CD4-positive, alpha-beta T cell (primary cell): ENCODE data around the gene C2orf49. TPM values are rescaled to one million over a fixed set of nuclear protein-coding genes. Genes with fewer than 3 reads are reported as not detected.

Experiments used
- ATAC-seq: fragments of 200-7000 bp; cut with Tn5 transposase; one replicate; pipeline ENCODE4 v1.10.0; 2022; ENCODE audit warnings: mild to moderate bottlenecking; ENCODE audit not compliant: poor library complexity
- CTCF ChIA-PET: fragments of 350-600 bp; sonication (Branson Sonifier 250); formaldehyde crosslinking; loops from one replicate; lab custom pipeline; 2021; ENCODE audit warnings: antibody characterized with exemption, inconsistent platforms; lab: Charles Lee
- POLR2A ChIA-PET: fragments of 350-600 bp; sonication (Branson Sonifier 250); formaldehyde crosslinking; loops from one replicate; lab custom pipeline; 2021; ENCODE audit warnings: antibody characterized with exemption, inconsistent platforms; lab: Charles Lee
- DNase-seq, 14 experiments: peaks; one replicate each; pipeline ENCODE4 v3.0.0-alpha.2; 2013 to 2020; ENCODE audit warnings: mixed read lengths in 2 of 14
- H3K27ac ChIP-seq, 2 donors: one replicate each; pipeline versions ENCODE4 v1.5.1 to v1.7.0; 2013; ENCODE audit warnings: low read length in 2 of 2, low read depth in 1 of 2, mild to moderate bottlenecking in 1 of 2
- H3K27me3 ChIP-seq, 2 experiments: 1 replicate in 1 of 2; 2 replicates in 1 of 2; pipeline versions ENCODE4 v1.6.1 to v1.7.0; 2013; ENCODE audit warnings: low read length in 2 of 2, control low read depth in 1 of 2, mild to moderate bottlenecking in 1 of 2, moderate library complexity in 1 of 2; ENCODE audit not compliant: insufficient read depth in 2 of 2, control insufficient read depth in 1 of 2
- H3K36me3 ChIP-seq: one replicate; pipeline ENCODE4 v1.6.1; 2013; ENCODE audit warnings: low read length, control low read depth; ENCODE audit not compliant: insufficient read depth
- H3K4me1 ChIP-seq: one replicate; pipeline ENCODE4 v1.6.1; 2013; ENCODE audit warnings: low read length, control low read depth; ENCODE audit not compliant: insufficient read depth
- H3K4me3 ChIP-seq: one replicate; pipeline ENCODE4 v1.5.1; 2013; ENCODE audit warnings: mild to moderate bottlenecking, low read length, moderate library complexity
- H3K9me3 ChIP-seq, 2 experiments: 1 replicate in 1 of 2; 2 replicates in 1 of 2; pipeline versions ENCODE4 v1.6.1 to v1.7.0; 2013; ENCODE audit warnings: low read length in 2 of 2, mild to moderate bottlenecking in 2 of 2, control low read depth in 1 of 2, moderate library complexity in 1 of 2; ENCODE audit not compliant: control insufficient read depth in 1 of 2, insufficient read depth in 1 of 2
- H3K27ac Mint-ChIP-seq: one replicate; pipeline ENCODE4 v1.8.0; 2020; ENCODE audit warnings: mixed read lengths
- H3K27me3 Mint-ChIP-seq: one replicate; pipeline ENCODE4 v1.8.0; 2021; ENCODE audit warnings: mixed read lengths
- H3K36me3 Mint-ChIP-seq: one replicate; pipeline ENCODE4 v1.8.0; 2021; ENCODE audit warnings: low read depth, mixed read lengths
- H3K4me1 Mint-ChIP-seq: one replicate; pipeline ENCODE4 v1.8.0; 2021; ENCODE audit warnings: low read depth, mixed read lengths
- H3K4me3 Mint-ChIP-seq: one replicate; pipeline ENCODE4 v1.8.0; 2020; ENCODE audit warnings: mild to moderate bottlenecking, mixed read lengths
- H3K9me3 Mint-ChIP-seq: one replicate; pipeline ENCODE4 v1.8.0; 2020; ENCODE audit warnings: mixed read lengths
- CTCF ChIP-seq: fragments of 200-600 bp; IDR thresholded peaks from one replicate; pipeline ENCODE4 v1.8.0; 2022; ENCODE audit warnings: antibody characterized with exemption, mild to moderate bottlenecking
- intact Hi-C, 2 experiments: fragments of 100-400 bp; cut with DNase I in 1 of 2; cut with micrococcal nuclease in 1 of 2; formaldehyde crosslinking; loops; one replicate each; pipeline versions ENCODE4 v1.15.1 to v1.9.0; 2023 to 2025; cut with DNase I, micrococcal nuclease
- total RNA-seq, 174 experiments: library from RNA in 2 of 174; stranded (reverse) in 2 of 174; gene quantifications; one replicate each; pipeline ENCODE4 v1.2.3 and lab custom pipeline; 2021 to 2026

Gene C2orf49
- total RNA-seq, 2 experiments from 2014 or later = 28.8 to 29.4 TPM

GRCh38 chr2:105376010-105376409, 38.7 kb downstream of the C2orf49 start:
- intact Hi-C loops = no loop called here
- H3K36me3 Mint-ChIP-seq = no peaks in the 10 kb centered on the region

GRCh38 chr2:105376789-105377240, 39.5 kb downstream of the C2orf49 start:
- no peaks in the 10 kb centered on the region for H3K9me3 ChIP-seq
- no peak overlapping the region for H3K27ac Mint-ChIP-seq
- ChIA-PET CTCF (no interaction called here), POLR2A (no interaction called here)
- H3K36me3 ChIP-seq = no peaks in the 10 kb centered on the region
- H3K9me3 Mint-ChIP-seq = no peaks in the 10 kb centered on the region
- H3K4me3 ChIP-seq = no peak overlapping the region
- H3K27me3 Mint-ChIP-seq = no peaks in the 10 kb centered on the region
- peaks cover 17% of the 10 kb centered on the region for H3K4me1 ChIP-seq
- H3K27ac ChIP-seq = no peak overlapping the region
- no peaks in the 10 kb centered on the region for H3K27me3 ChIP-seq
- H3K4me3 Mint-ChIP-seq = no peak overlapping the region
- DNase-seq = no peak
- H3K4me1 Mint-ChIP-seq = peaks cover 6% of the 10 kb centered on the region
- ATAC-seq = no peak
- H3K36me3 Mint-ChIP-seq = no peaks in the 10 kb centered on the region
- TF ChIP-seq CTCF = no peak
- intact Hi-C loops = no loop called here

More at GRCh38 chr2:105376010-105376409, 38.7 kb downstream of the C2orf49 start:
- ChIA-PET CTCF (no interaction called here), POLR2A (no interaction called here)
- no peak overlapping the region for H3K27ac ChIP-seq
- no peaks in the 10 kb centered on the region for H3K9me3 ChIP-seq
- Mint-ChIP-seq H3K4me1 (peaks cover 6% of the 10 kb centered on the region), H3K27ac (no peak overlapping the region), H3K9me3 (no peaks in the 10 kb centered on the region), H3K27me3 (no peaks in the 10 kb centered on the region), H3K4me3 (no peak overlapping the region)
- H3K36me3 ChIP-seq = no peaks in the 10 kb centered on the region
- ATAC-seq (no peak), DNase-seq (no peak)
- no peak overlapping the region for H3K4me3 ChIP-seq
- TF ChIP-seq CTCF = no peak
- H3K27me3 ChIP-seq = no peaks in the 10 kb centered on the region
- H3K4me1 ChIP-seq = peaks cover 17% of the 10 kb centered on the region

- no peak overlapping the region for H3K4me3 Mint-ChIP-seq
- no peaks in the 10 kb centered on the region for H3K27me3 ChIP-seq
- no peak overlapping the region for H3K4me3 ChIP-seq
- no peaks in the 10 kb centered on the region for H3K9me3 Mint-ChIP-seq
- H3K4me1 ChIP-seq = peaks cover 17% of the 10 kb centered on the region
- H3K36me3 Mint-ChIP-seq = no peaks in the 10 kb centered on the region
- no peaks in the 10 kb centered on the region for H3K27me3 Mint-ChIP-seq
- H3K36me3 ChIP-seq = no peaks in the 10 kb centered on the region
- no peak overlapping the region for H3K27ac Mint-ChIP-seq
- ChIA-PET POLR2A (no interaction called here), CTCF (no interaction called here)
- H3K9me3 ChIP-seq = no peaks in the 10 kb centered on the region
- H3K27ac ChIP-seq = no peak overlapping the region
- ATAC-seq (no peak), DNase-seq (no peak)
- TF ChIP-seq CTCF = no peak
- H3K4me1 Mint-ChIP-seq = peaks cover 6% of the 10 kb centered on the region
- intact Hi-C loops = no loop called here
Observed at GRCh38 chr2:105377871-105378270, 40.5 kb downstream of the C2orf49 start.
